Suprapubic skin (tissue), 4 donors: ENCODE results near the gene KIRREL1.

Experiments
- EP300 ChIP-seq: sonication (generic); formaldehyde crosslinking; IDR thresholded peaks from one replicate; pipeline ENCODE4 v1.6.1; 2017; ENCODE audit warnings: antibody characterized with exemption
- POLR2A ChIP-seq, 2 donors: fragments of 450-650 bp; IDR thresholded peaks; one replicate each; pipeline ENCODE4 v1.6.1; 2017; ENCODE audit warnings: antibody characterized with exemption in 2 of 2, mild to moderate bottlenecking in 2 of 2, moderate library complexity in 2 of 2
- POLR2AphosphoS5 ChIP-seq, 3 donors: sonication (generic); formaldehyde crosslinking; IDR thresholded peaks; one replicate each; pipeline ENCODE4 v1.6.1; 2017; ENCODE audit warnings: antibody characterized with exemption in 3 of 3
- TF ChIP-seq, protein P1 (sequence below), 2 donors: fragments of 200-600 bp in 1 of 2; fragments of 450-650 bp in 1 of 2; sonication (generic) in 1 of 2; IDR thresholded peaks; one replicate each; pipeline ENCODE4 v1.5.1; 2016 to 2019; ENCODE audit warnings: antibody characterized with exemption in 2 of 2, mild to moderate bottlenecking in 1 of 2, moderate library complexity in 1 of 2

- TF ChIP-seq, protein P1, sequence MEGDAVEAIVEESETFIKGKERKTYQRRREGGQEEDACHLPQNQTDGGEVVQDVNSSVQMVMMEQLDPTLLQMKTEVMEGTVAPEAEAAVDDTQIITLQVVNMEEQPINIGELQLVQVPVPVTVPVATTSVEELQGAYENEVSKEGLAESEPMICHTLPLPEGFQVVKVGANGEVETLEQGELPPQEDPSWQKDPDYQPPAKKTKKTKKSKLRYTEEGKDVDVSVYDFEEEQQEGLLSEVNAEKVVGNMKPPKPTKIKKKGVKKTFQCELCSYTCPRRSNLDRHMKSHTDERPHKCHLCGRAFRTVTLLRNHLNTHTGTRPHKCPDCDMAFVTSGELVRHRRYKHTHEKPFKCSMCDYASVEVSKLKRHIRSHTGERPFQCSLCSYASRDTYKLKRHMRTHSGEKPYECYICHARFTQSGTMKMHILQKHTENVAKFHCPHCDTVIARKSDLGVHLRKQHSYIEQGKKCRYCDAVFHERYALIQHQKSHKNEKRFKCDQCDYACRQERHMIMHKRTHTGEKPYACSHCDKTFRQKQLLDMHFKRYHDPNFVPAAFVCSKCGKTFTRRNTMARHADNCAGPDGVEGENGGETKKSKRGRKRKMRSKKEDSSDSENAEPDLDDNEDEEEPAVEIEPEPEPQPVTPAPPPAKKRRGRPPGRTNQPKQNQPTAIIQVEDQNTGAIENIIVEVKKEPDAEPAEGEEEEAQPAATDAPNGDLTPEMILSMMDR (IDR thresholded peaks at IDR 0.05): no peak
- TF ChIP-seq POLR2A (IDR thresholded peaks at IDR 0.05) (no peak), POLR2AphosphoS5 (IDR thresholded peaks at IDR 0.05) (no peak), EP300 (no peak)
Observed at GRCh38 chr1:157983787-157984186, 9.7 kb upstream of the KIRREL1 start.
